GM10266 (cell line): ENCODE data around the gene PAXX.

Experiments used
- DNase-seq: peaks from one replicate; pipeline ENCODE4 v3.0.0; 2012; ENCODE audit errors: extremely low spot score
- TF ChIP-seq, protein P1 (sequence below): IDR thresholded peaks from 2 replicates; pipeline ENCODE4 v1.5.1; 2012; ENCODE audit warnings: mild to moderate bottlenecking, low read depth; ENCODE audit not compliant: control insufficient read depth, insufficient read depth; ENCODE audit errors: missing control alignments

Gene PAXX

GRCh38 chr9:137023157-137023556, 30.9 kb downstream of the PAXX start:
- no peak for DNase-seq
- TF ChIP-seq, protein P1, sequence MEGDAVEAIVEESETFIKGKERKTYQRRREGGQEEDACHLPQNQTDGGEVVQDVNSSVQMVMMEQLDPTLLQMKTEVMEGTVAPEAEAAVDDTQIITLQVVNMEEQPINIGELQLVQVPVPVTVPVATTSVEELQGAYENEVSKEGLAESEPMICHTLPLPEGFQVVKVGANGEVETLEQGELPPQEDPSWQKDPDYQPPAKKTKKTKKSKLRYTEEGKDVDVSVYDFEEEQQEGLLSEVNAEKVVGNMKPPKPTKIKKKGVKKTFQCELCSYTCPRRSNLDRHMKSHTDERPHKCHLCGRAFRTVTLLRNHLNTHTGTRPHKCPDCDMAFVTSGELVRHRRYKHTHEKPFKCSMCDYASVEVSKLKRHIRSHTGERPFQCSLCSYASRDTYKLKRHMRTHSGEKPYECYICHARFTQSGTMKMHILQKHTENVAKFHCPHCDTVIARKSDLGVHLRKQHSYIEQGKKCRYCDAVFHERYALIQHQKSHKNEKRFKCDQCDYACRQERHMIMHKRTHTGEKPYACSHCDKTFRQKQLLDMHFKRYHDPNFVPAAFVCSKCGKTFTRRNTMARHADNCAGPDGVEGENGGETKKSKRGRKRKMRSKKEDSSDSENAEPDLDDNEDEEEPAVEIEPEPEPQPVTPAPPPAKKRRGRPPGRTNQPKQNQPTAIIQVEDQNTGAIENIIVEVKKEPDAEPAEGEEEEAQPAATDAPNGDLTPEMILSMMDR: no peak

DNA sequence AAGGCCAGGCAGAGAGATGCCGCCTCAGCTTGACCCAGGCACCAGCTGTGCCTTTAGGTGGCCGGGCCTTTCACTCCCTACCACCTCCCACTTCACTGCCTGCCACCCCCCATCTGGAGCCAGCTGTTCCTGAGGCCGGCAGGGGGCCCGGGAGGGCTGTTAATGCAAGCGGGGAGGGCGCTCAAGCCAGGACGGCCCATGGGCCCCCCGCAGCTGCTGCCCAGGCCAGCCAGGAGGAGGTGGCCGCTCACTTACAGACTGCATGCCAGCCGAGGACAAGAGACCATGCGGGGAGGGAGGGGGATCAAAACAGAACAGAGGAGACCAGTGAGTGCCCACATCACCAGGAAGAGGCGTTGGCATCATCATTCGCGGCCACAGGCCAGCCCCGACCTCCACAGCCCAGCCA, 31.4 kb downstream of the PAXX start:
- DNase-seq: no peak
- TF ChIP-seq, protein P1: no peak

DNA sequence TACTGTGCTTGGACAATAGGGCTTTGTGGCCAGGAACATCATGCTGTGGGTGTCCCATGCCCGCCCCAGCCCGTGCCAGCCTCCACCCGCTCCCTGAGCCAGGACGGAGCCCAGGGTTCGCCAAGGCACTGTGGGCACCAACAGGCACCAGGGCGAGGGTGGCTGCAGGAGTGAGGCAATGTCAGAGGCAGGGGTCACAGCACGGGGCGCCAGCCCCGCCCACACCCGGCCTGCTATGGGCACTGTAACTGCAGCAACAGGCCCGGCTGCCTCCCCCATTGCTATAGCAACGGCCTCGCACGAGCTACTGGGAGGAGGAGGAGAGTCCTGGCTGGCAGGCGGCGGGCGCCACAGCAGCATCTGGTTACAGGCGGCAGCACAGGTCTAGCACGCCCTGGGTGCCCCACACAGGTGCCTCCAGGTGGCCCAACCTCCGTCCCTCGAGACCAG, 33.3 kb downstream of the PAXX start:
- TF ChIP-seq, protein P1: no peak
- DNase-seq: no peak

DNA sequence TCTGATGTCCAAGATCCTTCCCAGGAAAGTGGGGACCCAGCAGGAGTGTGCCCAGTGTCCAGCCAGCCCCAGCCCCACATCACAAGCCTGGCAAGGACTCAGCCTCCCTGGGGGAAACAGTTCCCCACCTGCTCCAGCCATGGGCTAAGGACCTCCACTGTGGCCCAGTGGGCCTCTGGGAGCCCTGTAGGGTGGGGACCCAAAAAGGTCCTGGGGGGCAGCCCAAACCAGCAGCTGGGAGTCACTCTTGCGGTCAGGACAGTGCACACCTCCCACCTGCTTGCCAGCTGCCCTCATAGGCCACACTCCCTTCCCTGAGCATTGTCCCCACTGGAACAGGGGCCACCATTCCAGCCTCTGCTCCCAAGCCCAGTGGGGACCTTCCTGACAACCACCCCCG, 34.2 kb downstream of the PAXX start:
- no peak for DNase-seq

DNA sequence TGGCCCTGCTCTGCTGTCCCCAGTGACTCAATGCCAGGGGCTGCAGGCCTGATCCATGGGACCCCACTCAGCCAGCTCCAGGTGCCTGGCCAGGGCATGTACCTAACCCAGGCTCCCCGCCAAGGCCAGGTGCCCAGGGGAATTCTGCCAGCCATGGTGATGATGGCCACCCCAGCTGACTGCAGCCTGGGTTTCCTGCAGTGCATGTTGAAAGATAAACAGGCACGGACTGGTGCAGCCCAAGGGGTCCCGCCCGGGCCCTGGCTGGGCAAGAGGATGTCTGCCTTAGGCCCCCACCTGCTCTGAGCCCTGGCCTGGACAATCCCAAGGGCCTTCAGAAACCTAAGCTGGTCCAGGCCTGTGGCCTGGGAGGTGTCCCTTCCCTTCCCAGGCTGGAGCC, 34.6 kb downstream of the PAXX start:
- DNase-seq: no peak
- TF ChIP-seq, protein P1: no peak

More for the DNA sequence above, 34.2 kb downstream of the PAXX start:
- TF ChIP-seq, protein P1: no peak

GRCh38 chr9:137027369-137028262, 35.4 kb downstream of the PAXX start, which contains the start of gene ABCA2:
ABCA2 (minus strand) TSS chr9:137028237; CDS start chr9:137028140, 97 bp downstream.
- TF ChIP-seq, protein P1: no peak
- DNase-seq: no peak
